Endothelial cell (in vitro differentiated cells): Measurements from ENCODE around the gene CCDC141. TPM values are rescaled to one million over a fixed set of nuclear protein-coding genes. Genes with fewer than 3 reads are reported as not detected.

ENCODE experiments used
- DNase-seq: peaks from one replicate; pipeline ENCODE4 v3.0.0; 2021; ENCODE audit warnings: low spot score
- H3K27ac Mint-ChIP-seq: one replicate; pipeline ENCODE4 v1.8.0; 2021; ENCODE audit warnings: mixed read lengths, inconsistent platforms; ENCODE audit not compliant: unreplicated experiment
- H3K27me3 Mint-ChIP-seq: one replicate; pipeline ENCODE4 v1.8.0; 2021; ENCODE audit warnings: mild to moderate bottlenecking, moderate library complexity, mixed read lengths, inconsistent platforms; ENCODE audit not compliant: unreplicated experiment
- H3K36me3 Mint-ChIP-seq: one replicate; pipeline ENCODE4 v1.8.0; 2021; ENCODE audit warnings: mild to moderate bottlenecking, low read depth, mixed read lengths, inconsistent platforms; ENCODE audit not compliant: unreplicated experiment
- H3K4me1 Mint-ChIP-seq: one replicate; pipeline ENCODE4 v1.8.0; 2021; ENCODE audit warnings: mild to moderate bottlenecking, mixed read lengths, inconsistent platforms; ENCODE audit not compliant: unreplicated experiment
- H3K4me3 Mint-ChIP-seq: one replicate; pipeline ENCODE4 v1.8.0; 2021; ENCODE audit warnings: mild to moderate bottlenecking, mixed read lengths, inconsistent platforms; ENCODE audit not compliant: unreplicated experiment
- H3K9me3 Mint-ChIP-seq: one replicate; pipeline ENCODE4 v1.8.0; 2021; ENCODE audit warnings: mixed read lengths, inconsistent platforms; ENCODE audit not compliant: unreplicated experiment
- total RNA-seq: library from RNA; stranded (reverse); fragmentation: NEBNext Ultra II Directional; extraction: Animal tissue kit (Norgen Biotek cat#: 25700); gene quantifications from one replicate; pipeline ENCODE4 v1.2.1, GENCODE V29; 2021; ENCODE audit not compliant: unreplicated experiment
- TF ChIP-seq, protein P1 (sequence below): fragments of 200-600 bp; sonication (generic); IDR thresholded peaks from one replicate; pipeline ENCODE4 v1.5.0; 2021; ENCODE audit warnings: antibody characterized with exemption; ENCODE audit not compliant: unreplicated experiment

The CCDC141 gene
- total RNA-seq, 1 donor from 2014 or later: 0.67 TPM

DNA sequence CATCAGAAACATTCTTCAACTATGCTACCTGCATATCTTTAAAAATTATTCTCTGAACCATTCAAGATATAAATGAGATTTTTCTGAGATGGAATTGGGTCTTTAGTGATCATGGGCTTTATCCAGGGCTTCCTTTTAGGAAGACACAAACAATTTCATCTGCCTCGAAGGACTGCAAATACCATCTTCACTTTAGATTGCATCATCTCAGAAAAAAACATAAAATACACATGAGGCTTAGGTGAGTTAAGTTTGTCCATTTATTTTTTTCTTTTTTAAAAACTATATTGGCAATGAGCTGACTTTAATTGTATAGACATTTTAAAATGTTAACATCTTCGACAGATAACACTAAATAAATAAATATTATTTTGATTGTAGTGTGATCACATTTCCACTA, 262.8 kb downstream of the CCDC141 start:
- TF ChIP-seq, protein P1, sequence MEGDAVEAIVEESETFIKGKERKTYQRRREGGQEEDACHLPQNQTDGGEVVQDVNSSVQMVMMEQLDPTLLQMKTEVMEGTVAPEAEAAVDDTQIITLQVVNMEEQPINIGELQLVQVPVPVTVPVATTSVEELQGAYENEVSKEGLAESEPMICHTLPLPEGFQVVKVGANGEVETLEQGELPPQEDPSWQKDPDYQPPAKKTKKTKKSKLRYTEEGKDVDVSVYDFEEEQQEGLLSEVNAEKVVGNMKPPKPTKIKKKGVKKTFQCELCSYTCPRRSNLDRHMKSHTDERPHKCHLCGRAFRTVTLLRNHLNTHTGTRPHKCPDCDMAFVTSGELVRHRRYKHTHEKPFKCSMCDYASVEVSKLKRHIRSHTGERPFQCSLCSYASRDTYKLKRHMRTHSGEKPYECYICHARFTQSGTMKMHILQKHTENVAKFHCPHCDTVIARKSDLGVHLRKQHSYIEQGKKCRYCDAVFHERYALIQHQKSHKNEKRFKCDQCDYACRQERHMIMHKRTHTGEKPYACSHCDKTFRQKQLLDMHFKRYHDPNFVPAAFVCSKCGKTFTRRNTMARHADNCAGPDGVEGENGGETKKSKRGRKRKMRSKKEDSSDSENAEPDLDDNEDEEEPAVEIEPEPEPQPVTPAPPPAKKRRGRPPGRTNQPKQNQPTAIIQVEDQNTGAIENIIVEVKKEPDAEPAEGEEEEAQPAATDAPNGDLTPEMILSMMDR: no peak
- H3K9me3 Mint-ChIP-seq: no peaks in the 10 kb centered on the region
- H3K4me3 Mint-ChIP-seq: no peak overlapping the region
- H3K36me3 Mint-ChIP-seq: no peaks in the 10 kb centered on the region
- no peaks in the 10 kb centered on the region for H3K27me3 Mint-ChIP-seq
- H3K4me1 Mint-ChIP-seq: no peaks in the 10 kb centered on the region
- no peak for DNase-seq
- no peak overlapping the region for H3K27ac Mint-ChIP-seq

DNA sequence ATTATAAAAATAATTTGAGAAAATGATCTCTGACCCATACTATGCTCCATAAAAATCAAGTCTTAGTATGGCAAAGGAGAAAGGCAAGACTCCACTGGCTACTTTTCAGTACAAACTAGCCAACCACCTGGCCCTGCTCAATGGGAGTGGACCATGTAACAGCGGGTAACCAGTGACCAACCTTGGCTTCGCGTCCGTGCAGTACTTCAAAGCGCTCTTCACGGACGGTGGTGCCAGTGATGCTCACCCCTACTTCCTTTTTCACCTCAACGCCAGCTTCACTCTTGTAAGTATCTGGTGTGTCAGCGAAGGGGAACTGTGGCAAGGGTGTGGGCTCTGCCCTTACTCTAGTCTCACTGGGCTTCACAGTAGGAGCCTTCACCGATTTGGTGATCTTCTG, 266.0 kb downstream of the CCDC141 start:
- no peak overlapping the region for H3K4me3 Mint-ChIP-seq
- no peak for DNase-seq
- no peak overlapping the region for H3K27ac Mint-ChIP-seq
- H3K4me1 Mint-ChIP-seq: no peaks in the 10 kb centered on the region
- no peaks in the 10 kb centered on the region for H3K36me3 Mint-ChIP-seq
- no peaks in the 10 kb centered on the region for H3K27me3 Mint-ChIP-seq
- H3K9me3 Mint-ChIP-seq: no peaks in the 10 kb centered on the region
- TF ChIP-seq, protein P1: no peak

DNA sequence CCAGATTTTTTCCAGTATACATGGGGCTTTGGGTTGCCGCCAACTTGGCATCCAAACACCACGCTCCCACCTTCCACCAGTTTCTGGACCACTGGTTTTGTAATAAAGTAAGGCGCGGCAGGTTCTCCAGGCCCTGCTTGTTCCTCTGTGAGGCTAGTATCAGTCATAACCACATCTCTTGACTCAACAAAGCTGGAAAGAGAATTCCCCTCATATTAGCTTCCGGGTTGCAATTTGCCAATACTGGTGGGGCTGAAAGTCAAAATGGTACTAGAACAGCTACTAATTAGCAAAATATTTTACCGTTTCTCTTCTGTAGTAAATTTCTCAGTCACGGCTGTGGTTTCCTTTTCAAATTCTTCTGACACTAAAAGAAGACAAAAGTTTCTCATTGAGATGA, 267.7 kb downstream of the CCDC141 start:
- H3K27ac Mint-ChIP-seq: no peak overlapping the region
- TF ChIP-seq, protein P1: no peak
- no peaks in the 10 kb centered on the region for H3K36me3 Mint-ChIP-seq
- H3K9me3 Mint-ChIP-seq: no peaks in the 10 kb centered on the region
- H3K4me1 Mint-ChIP-seq: no peaks in the 10 kb centered on the region
- DNase-seq: no peak
- no peaks in the 10 kb centered on the region for H3K27me3 Mint-ChIP-seq
- H3K4me3 Mint-ChIP-seq: no peak overlapping the region

Other genes starting within 250 kb of the CCDC141 start
- gene TTN, start 242.7 kb downstream of the CCDC141 start, total RNA-seq: 3.8 TPM
- 92.4 TPM for gene SESTD1, start 214.7 kb upstream of the CCDC141 start, total RNA-seq